HG02623 (cell line): ENCODE results near the gene ZAP70.
"Not testable (repeated sequence)": the region's sequence is repeated elsewhere in the genome, so short reads cannot be mapped to it uniquely, and the experiment has no call there.

ENCODE experiments used
- ATAC-seq: cut with Tn5 transposase; IDR thresholded peaks from one replicate; pipeline ENCODE4 v1.9.1; 2021; ENCODE audit warnings: moderate library complexity; ENCODE audit not compliant: unreplicated experiment

Gene ZAP70

DNA sequence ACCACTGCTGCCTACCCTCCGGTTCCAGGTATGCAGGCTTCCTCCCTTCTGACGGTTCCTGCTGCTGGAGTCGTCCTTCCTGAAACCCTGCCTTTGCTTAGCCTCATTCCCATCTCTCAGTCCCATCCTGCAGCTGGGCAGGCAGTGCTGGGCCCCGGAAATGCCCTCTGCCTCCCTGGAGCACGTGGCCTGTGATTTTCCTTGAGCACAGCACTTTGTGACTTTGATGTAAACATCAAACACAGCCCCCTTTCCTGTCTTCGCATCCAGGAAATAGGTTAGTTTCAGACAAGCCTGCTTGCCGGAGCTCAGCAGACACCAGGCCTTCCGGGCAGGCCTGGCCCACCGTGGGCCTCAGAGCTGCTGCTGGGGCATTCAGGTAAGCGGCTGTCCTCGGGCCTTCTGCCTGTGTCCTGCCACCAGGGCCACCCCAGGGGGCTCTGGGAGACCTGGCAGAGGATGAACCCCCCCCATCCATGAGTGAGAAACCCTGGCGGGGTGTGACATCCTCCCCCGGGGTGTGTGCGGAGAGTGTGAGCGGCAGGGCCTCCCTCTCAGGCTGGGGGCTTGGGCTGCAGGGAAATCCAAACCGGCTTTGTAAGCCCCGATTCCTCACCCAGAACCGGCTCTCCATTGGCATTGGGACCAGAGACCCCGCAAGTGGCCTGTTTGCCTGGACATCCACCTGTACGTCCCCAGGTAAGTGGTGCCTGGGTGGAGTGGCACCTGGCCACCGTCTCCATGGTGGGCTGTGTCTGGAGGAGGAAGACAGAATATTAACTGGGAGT lies at the start of gene ZAP70:
Gene ZAP70, plus strand, starts transcription at position 281 of the 788 bp plus-strand sequence. CDS start 10,461 bp downstream, outside the sequence.
- ATAC-seq: no peak

- ATAC-seq: no peak
Observed at GRCh38 chr2:97663626-97663961, 49.8 kb upstream of the ZAP70 start.

- ATAC-seq: peak; percentile 84
Observed at GRCh38 chr2:97663962-97664635, 49.3 kb upstream of the ZAP70 start, which contains the start of gene ACTR1B. Gene ACTR1B, minus strand, starts transcription at chr2:97664044. Its CDS starts 154 bp downstream, at chr2:97663890.

- no peak for ATAC-seq
Observed at GRCh38 chr2:97664636-97664970, 48.8 kb upstream of the ZAP70 start.

- ATAC-seq: no peak
Observed at GRCh38 chr2:97669448-97669847, 43.9 kb upstream of the ZAP70 start, which contains the start of gene C2orf92. Gene C2orf92, plus strand, starts transcription at chr2:97669713. Its CDS starts 76 bp downstream, at chr2:97669789.

GRCh38 chr2:97670471-97670870 lies 42.9 kb upstream of the ZAP70 start:
- no peak for ATAC-seq

DNA sequence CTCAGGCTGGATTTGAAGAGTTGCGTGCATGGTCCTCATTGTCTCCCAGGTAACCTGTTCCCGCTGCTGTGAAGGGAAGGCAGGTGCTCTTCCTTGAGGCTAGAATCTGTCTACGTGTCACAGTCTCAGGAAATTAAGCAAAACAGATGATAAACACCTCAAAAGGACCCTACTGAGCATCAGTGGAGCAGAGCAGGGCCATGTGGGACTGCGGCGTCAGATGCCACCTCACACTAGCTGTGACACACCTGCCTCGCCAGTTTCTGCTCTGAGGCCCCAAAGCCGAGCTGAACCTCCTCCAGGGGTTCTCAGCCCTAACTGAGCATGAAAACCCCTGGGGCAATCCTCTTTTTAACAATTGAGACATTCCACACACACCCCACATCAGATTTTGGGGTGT lies 41.9 kb upstream of the ZAP70 start:
- ATAC-seq: no peak

DNA sequence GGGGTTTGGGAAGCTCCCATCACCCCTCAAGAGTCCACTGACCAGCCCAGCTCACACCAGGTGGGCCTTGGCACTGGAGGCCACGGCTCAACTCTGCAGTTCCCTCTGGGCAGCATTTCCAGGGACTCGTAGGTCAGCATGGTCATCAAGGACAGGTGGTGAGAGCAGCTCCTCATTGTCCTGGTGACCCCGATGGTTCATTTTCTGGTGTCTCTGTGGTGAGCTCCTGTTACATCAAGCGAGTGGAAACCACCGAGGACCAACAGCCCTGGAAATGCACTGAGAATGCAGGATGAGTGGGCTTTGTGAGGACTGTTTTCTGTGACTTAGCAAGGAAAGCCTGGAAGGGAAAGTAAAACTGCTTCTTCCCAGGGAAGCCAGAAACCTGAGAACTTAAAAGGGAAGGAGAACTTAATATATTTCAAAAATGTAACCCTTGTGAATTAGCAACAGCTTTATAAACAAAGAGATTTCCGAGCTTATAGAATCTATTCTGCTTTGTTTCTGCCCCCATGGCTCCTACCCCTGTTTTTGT lies 40.7 kb upstream of the ZAP70 start:
- ATAC-seq: not testable (repeated sequence)

- ATAC-seq: no peak
Observed at GRCh38 chr2:97673182-97673914, 40.0 kb upstream of the ZAP70 start.

GRCh38 chr2:97673915-97674283 lies 39.5 kb upstream of the ZAP70 start:
- no peak for ATAC-seq

DNA sequence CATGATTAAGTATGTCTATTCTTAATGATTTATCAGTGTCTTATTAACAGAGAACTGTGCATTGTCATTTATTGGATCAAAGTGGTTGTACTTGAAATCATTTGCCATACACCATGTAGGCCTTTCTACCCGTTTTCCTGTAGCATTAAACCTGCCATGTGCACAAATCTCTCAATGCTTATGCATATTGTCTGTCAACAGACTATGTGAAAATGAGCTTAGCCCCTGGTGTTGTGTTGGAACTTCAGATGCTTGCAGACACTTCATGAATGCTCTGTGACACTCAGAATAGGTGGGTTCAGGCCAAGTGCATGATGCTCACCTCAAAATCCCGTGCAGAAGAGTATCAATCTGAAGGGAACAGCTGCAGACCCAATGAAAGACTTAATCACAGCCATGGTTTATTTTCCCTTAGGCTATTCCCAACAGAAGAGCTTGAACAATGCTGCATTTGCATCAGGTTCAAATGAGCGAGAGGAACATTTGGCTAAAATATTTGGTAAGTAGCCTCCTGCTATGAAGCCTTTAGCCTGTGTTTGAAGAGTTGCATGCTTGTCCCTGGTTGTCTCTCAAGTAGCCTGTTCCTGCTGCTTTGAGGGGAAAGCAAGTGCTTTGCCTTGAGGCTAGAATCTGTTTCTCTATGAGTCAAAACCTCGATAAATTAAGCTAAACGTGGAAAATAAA lies 37.8 kb upstream of the ZAP70 start:
- ATAC-seq: no peak

- no peak for ATAC-seq
Observed at GRCh38 chr2:97676620-97677019, 36.8 kb upstream of the ZAP70 start.

DNA sequence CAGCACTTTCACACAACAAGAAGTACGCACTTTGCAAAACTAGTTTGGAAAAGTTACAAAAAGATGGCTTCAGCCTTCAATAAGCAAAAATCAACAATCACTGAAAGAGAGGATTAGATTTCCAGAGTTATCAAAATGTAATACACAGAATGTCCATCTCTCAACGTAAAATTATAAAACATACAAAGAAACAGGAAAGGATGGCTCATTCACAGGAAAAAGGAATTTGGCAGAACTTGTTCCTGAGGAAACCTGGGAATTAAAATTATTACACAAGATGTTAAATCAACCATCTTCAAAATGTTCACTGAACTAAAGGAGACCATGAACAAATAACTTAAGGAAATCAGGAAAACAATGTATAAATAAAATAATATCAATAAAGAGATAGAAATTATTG lies 35.9 kb upstream of the ZAP70 start:
- ATAC-seq: no peak

DNA sequence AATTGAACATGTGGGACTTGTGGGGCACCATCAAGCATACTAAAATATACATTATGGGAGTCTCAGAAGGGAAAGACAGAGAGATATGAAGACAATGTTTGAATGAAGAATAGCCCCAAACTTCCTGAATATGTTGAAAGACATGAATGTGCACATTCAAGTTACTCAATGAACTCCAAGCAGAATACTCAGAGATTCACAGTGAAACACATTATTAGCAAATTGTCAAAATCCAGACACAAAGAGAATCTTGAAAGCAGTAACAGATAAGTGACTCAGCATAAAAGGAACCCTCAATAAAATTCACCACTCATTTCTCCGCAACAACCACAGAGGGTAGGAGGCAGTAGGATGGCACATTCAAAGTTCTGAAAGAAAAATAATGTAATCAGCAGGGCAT lies 35.1 kb upstream of the ZAP70 start:
- no peak for ATAC-seq

DNA sequence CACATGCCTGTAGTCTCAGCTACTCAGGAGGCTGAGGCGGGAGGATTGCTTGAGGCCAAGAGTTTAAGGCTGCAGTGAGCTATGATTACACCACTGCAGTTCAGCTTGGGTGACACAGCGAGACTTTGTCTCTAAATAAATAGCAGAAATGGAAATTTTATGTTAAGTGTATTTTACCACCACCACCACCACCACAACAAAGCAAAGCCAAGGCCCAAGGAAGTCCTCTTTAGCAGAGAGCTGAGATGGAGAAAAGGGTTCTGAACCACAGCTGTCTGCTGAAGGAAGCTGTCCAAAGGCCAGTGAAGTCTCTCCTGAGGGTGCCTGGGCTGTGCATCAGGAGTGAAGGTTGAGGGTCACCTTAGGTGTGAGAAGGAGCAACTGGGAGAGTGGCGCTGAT lies 26.1 kb upstream of the ZAP70 start:
- ATAC-seq: not testable (repeated sequence)

DNA sequence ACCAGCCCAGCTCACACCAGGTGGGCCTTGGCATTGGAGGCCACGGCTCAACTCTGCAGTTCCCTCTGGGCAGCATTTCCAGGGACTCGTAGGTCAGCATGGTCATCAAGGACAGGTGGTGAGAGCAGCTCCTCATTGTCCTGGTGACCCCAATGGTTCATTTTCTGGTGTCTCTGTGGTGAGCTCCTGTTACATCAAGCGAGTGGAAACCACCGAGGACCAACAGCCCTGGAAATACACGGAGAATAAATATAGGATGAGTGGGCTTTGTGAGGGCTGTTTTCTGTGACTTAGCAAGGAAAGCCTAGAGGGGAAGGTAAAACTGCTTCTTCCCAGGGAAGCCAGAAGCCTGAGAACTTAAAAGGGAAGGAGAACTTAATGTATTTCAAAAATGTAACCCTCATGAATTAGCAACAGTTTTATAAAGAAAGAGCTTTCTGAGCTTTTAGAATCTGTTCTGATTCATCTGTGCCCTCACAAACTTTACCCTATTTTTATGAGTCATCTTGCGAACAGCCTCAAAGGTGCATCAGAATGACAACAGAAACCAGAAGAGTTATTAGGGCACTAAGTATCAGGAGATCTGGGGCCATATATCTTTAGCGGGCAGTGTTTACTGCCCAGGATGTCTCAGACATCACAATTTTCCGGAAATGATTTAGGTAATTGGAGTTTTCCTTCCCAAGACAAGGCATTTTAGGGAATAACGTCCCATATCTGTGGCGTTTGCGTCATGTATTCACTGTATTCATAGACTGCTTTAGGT lies 25.1 kb upstream of the ZAP70 start:
- no peak for ATAC-seq

GRCh38 chr2:97691166-97691565 lies 22.2 kb upstream of the ZAP70 start:
- no peak for ATAC-seq

DNA sequence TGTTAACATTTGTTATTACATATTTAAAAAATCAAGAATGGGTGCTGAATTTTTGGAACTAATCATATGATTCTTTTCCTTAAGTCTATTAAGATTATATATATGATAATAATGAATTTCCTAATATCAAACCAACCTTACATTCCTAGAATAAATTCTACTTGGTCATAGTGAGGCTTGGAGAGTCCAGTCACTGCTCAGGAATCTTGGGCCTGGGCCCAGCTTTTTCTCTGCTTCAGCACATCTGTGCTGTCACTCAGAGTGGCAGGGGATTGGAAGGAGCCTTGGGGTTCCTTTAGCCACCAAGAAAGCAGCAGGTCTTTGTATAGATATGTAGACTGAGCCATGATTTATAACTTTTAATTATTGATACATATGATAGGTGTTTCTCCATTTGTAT lies 19.9 kb upstream of the ZAP70 start:
- ATAC-seq: no peak

- ATAC-seq: no peak
Observed at GRCh38 chr2:97695744-97696143, 17.6 kb upstream of the ZAP70 start.
